NCI-H2029 treated with DMSO at 0.1 percent for 48 hours (cell line): ENCODE measurements around the gene PNMA6F.
"Not testable (repeated sequence)": the region's sequence is repeated elsewhere in the genome, so short reads cannot be mapped to it uniquely, and the experiment has no call there.

ENCODE experiments used
- DNase-seq: peaks from one replicate; lab custom pipeline; 2025; lab: John Stamatoyannopoulos, UW

The PNMA6F gene

DNA sequence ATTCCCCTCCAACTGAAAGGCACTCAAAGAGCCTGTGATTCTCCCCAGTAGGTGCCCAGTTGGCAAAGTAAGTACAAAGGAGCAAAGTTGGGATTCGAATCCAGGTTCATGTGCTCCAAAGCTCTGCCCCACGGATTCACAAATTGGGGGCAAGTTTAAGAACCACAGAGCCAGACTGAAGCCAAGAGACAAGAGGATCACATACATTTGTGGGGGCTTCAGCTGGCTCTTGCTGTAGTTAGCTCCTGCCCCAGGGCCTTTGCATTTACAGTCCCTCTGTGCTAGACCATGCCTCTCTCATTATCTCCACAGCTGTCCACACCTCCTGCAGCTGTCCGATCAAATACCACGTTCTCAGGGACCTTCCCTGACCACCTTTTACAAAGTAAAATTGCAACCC is 18.8 kb downstream of the PNMA6F start:
- no peak for DNase-seq

DNA sequence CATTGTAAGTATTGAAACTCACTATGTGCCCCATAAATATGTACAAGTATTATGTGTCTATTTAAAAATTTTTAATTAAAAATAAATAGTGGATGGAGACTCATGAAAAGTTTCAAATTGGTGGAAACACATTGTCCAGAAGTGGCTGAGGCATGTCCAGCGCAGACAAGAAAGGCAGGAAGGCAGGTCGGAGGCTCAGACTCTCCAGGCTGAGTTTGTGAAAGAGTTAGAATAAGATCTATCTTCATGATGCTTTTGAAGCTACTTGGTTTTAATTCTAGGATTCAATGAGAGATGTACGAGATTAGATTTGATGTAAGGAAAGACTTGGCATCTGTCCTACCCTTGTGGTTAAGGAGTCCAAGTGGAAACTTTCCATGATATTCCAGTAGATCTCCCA is 19.8 kb downstream of the PNMA6F start:
- no peak for DNase-seq

DNA sequence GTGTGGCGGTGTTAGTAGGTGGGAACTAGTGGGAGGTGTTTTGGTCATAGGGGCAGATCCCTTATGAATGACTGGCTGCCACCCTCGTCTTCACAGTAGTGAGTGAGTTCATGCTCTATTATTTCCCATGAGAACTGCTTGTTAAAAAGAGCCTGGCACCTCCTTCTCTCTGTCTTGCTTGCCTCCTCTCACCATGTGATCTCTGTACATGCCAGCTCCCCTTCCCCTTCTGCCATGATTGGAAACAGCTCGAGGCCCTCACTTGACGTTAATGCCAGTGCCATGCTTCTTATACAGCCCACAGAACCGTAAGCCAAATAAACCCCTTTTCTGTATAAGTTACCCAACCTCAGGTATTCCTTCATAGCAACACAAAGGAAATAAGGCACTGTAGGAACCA is 21.7 kb downstream of the PNMA6F start:
- no peak for DNase-seq

DNA sequence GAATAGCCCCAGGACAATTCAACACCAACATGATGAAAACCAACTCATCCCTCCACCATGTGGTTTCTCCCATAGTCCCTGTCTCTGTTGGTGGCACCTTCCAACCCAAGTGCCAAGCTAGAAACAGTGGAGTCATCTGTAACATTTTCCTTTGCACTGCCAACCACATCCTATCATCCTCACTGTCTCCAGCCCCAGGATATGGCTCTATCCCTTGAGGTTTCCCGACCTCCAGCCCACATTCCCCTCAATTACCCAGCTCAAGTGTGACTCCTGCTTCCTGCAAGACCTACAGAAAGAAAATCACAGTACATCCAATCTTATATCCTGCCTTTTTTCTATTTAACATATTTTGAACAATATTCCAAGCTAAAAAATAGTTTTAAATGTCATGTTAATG is 24.2 kb downstream of the PNMA6F start:
- DNase-seq: no peak

DNA sequence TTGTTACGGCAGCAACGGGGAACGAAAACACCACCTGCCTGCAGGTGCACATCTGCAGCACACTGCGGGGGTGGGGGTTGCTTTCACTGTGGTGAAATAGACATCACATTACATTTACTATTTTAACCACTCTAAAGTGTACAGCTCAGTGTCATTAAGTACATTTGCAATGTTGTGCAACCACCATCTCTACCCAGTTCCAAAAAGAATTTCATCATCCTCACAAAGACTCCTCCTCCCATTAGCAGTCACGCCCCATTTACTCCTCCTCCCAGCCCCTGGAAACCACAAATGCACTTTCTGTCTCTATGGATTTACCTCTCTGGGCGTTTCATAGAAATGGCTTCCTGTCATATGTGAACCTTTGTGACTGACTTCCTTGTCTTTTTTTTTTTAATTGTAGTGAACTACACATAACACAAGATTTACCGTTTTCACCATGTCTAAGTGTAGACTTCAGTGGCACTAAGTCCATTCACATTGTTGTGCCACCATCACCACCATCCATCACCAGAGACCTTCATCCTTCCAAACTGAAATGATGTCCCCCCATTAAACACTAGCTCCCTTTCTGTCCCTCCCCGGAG is 28.0 kb downstream of the PNMA6F start:
- not testable (repeated sequence) for DNase-seq

DNA sequence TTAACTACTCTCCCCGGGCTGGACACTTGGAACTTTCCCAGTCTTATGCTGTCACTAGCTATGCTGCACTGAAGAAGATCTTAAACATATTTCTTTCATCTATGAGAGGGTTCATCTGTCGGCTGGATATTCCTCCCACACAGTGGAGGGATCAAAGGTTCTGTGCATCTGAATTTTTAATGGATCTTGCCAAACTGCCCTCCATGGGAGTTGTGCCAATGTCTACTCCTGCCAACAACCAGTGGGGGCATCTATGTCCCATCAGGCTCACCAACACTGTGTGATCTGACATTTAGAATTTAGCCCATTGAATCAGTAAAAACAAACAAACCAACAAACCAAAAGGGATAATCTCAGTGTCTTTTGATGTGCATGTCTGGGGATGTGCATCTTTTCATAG is 32.8 kb downstream of the PNMA6F start:
- not testable (repeated sequence) for DNase-seq

DNA sequence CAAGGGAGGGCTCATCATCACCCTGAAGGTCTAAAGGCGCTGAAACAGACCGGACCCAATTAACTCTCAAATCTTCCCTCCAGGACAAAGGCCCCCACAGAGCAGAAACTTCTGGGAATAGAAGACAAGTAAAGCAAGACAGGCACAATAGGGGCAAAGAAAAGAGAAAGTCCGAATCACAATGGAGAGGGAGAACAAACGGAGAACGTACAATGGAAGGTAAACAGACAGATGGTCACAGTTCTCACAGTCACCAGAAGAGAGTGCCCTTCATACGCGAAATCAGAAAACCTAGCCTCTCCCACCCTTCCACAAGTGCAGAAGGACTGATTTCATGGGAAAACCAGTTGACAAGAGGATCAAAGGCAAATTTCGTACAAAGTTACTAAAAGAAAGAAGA is 35.9 kb downstream of the PNMA6F start:
- DNase-seq: not testable (repeated sequence)

DNA sequence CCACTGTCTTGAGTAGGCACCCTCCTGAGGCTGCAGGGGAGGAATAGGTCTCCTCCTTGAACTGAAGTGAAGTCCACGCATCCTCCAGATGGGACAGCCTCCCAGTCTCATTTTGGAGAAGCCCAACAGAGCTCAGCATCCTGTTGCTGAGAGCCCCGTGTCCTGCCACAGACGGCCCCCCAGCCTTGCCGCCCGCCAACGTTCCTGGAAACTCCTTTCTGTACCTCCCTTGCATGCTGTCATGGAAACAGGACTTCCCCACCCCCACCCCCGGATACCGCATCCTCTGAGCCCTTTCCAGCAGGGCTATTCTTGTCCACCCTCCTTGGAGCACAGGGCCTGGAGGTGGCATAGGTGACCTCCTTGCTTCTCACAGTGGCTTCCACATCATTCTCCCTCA is 37.6 kb downstream of the PNMA6F start:
- not testable (repeated sequence) for DNase-seq

DNA sequence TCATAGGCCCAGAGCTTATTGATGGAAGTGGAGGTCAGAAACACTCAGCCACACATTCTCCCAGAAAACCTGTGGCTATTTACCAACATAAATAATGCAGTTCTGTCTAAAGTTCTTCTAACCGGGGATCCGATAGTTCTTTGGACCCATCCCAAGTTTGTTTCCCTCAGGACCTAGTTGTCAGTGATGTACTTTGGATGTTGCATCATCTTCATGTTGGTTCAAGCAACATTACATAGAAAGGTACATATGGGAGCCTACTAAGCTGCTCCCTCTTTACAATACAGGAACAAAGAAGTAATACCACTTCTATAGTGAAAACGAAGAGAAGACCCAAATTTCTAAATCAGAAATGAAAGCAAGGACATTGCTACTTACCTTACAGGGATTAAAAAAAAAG is 39.8 kb downstream of the PNMA6F start:
- not testable (repeated sequence) for DNase-seq

DNA sequence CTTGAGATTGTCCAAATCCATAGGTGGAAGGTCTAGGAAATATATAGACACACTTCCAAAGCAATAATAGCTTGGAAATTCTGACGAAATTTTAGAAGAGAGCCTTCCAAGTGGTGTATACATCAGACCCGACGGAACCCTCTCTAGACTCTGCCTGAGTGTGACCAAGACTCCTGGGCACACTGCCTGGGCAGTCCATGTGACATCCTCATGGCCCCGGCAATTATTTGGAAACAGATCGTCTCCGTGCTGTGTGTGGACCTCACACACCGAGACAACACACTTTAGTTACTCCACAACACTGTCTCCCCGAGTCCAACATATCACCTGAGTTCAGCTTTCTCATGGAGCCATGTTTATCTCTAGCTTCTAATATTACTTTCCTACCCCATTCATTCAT is 42.3 kb downstream of the PNMA6F start:
- DNase-seq: not testable (repeated sequence)

DNA sequence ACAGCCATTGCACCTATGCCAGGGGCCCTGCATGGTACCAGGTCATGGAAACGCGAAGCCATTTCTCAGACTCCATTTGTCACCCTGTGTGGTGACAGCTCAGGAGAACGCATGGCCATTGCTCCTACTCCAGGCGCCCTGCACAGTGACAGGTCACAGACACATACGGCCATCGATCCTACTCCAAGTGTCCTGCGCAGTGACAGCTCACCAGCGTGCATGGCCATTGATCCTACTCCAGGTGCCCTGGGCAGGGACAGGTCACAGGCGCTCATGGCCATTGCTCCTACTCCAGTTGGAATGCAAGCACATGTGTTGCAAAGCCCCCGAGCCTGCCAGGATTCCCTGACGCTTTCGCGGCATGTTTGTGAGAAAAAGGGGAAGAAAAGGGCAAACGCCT is 45.5 kb downstream of the PNMA6F start:
- not testable (repeated sequence) for DNase-seq

DNA sequence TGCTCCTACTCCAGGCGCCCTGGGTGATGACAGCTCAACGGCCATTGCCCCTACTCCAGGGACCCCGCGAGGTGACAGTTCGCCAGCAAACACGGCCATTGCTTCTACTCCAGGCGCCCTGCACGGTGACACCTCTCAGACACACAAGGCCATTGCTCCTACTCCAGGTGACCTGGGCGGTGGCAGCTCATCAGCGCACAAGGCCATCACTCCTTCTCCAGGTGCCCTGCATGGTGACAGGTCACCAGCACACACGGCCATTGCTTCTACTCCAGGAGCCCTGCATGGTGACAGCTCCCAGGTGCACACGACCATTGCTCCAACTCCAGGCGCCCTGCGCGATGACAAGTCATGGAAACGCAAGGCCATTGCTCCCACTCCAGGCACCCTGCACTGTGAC is 46.1 kb downstream of the PNMA6F start:
- not testable (repeated sequence) for DNase-seq

DNA sequence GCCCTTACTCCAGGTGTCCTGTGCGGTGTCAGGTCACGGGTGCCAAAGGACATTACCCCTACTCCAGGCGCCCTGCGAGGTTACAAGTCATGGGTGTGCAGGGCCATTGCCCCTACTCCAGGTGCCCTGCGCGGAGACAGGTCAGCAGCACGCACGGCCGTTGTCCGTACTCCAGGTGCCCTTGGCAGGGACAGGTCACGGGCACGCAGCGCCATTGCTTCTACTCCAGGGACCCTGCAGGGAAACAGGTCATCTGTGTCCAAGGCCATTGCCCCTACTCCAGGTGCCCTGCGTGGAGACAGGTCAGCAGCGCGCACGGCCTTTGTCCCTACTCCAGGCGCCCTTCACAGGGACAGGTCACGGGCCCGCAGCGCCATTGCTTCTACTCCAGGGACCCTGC is 49.0 kb downstream of the PNMA6F start:
- not testable (repeated sequence) for DNase-seq

DNA sequence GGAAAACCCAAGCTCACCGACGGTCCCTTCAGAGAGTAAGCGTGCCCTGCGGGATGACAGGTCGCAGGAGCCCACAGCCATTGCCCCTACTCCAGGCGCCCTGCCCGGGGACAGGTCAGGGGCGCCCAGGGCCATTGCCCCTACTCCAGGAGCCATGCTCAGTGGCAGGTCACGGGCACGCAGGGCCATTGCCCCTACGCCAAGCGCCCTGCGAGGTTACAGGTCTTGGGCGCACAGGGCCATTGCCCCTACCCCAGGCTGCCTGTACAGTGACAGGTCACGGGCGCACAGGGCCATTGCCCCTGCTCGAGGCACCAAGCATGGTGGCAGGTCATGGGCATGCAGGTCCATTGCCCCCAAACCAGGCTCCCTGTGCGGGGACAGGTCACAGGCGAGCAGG is 49.5 kb downstream of the PNMA6F start:
- not testable (repeated sequence) for DNase-seq
